Psoas muscle (tissue), 8 donors: ENCODE data around the gene FAM53C. TPM values are rescaled to one million over a fixed set of nuclear protein-coding genes. Genes with fewer than 3 reads are reported as not detected.
A peak's percentile ranks its signal among the peaks of the same experiment; 100 is the strongest.
"Not testable (repeated sequence)": the region's sequence is repeated elsewhere in the genome, so short reads cannot be mapped to it uniquely, and the experiment has no call there.

Experiments used
- ATAC-seq, 4 donors: fragments of 200-7000 bp; cut with Tn5 transposase; one replicate each; pipeline ENCODE4 v1.9.1; 2020; ENCODE audit warnings: moderate library complexity in 3 of 4, mild to moderate bottlenecking in 2 of 4
- DNase-seq, 2 donors: peaks; one replicate each; pipeline ENCODE4 v3.0.0-alpha.2; 2020
- H3K27ac ChIP-seq: fragments of 200-600 bp; one replicate; pipeline ENCODE4 v1.8.0; 2022
- H3K27me3 ChIP-seq, 3 donors: fragments of 200-600 bp in 1 of 3; one replicate each; pipeline versions ENCODE4 v1.6.1 to v1.8.0; 2013 to 2022; ENCODE audit warnings: low read length in 2 of 3, mild to moderate bottlenecking in 2 of 3, moderate library complexity in 1 of 3; ENCODE audit not compliant: insufficient read depth in 3 of 3
- H3K36me3 ChIP-seq, 2 donors: fragments of 200-600 bp in 1 of 2; one replicate each; pipeline versions ENCODE4 v1.6.1 to v1.8.0; 2013 to 2022; ENCODE audit warnings: low read depth in 1 of 2, mild to moderate bottlenecking in 1 of 2, moderate library complexity in 1 of 2; ENCODE audit not compliant: insufficient read depth in 1 of 2
- H3K4me1 ChIP-seq: fragments of 200-600 bp; one replicate; pipeline ENCODE4 v1.8.0; 2022
- H3K4me3 ChIP-seq: fragments of 200-600 bp; one replicate; pipeline ENCODE4 v1.8.0; 2022; ENCODE audit warnings: mild to moderate bottlenecking
- H3K9me3 ChIP-seq: fragments of 200-600 bp; one replicate; pipeline ENCODE4 v1.8.0; 2022
- CTCF ChIP-seq: fragments of 200-600 bp; IDR thresholded peaks from one replicate; pipeline ENCODE4 v1.8.0; 2022; ENCODE audit warnings: antibody characterized with exemption
- WGBS, 3 donors: extraction: QIAGEN DNeasy Blood & Tissue Kit; methylation state at CpG; one replicate each; pipeline versions ENCODE4 v1.1.6 to v1.1.7; 2013; 5-methylcytosine and 5-hydroxymethylcytosine counted together
- intact Hi-C, 2 donors: fragments of 100-400 bp; cut with DNase I; formaldehyde crosslinking; loops; one replicate each; pipeline versions ENCODE4 v1.11.0 to v1.14.2; 2022
- polyA plus RNA-seq, 3 donors: library from polyadenylated mRNA; stranded (reverse); fragments of 200-250 nt; gene quantifications; one replicate each; pipeline ENCODE4 v1.2.3, GENCODE V29; 2013
- total RNA-seq, 4 donors: library from RNA; stranded (reverse); fragmentation: NEBNext Ultra II Directional in 2 of 4; extraction: Animal tissue kit (Norgen Biotek cat#: 25700) in 2 of 4; gene quantifications; one replicate each; pipeline versions ENCODE4 v1.2.1 to v1.2.4, GENCODE V29; 2021 to 2023
- donor health status: healthy with polysubstance abuse.
- donor health status: DM: no; HTN: no; CAD: no; lungs with moderate emphysema.
- donor health status: Bipolar disorder and iron deficiency.
- donor health status: healthy.
- donor health status: DM: yes; HTN: yes; CAD: no.
- donor health status: DM: no; HTN: no; CAD: no.
- donor health status: DM: no; HTN: no; CAD: no.
- donor health status: DM: yes; HTN: yes; CAD: no.

The FAM53C gene
- total and polyA plus RNA-seq, 7 donors, result 10.8 to 57.6 (median 36.0) TPM

DNA sequence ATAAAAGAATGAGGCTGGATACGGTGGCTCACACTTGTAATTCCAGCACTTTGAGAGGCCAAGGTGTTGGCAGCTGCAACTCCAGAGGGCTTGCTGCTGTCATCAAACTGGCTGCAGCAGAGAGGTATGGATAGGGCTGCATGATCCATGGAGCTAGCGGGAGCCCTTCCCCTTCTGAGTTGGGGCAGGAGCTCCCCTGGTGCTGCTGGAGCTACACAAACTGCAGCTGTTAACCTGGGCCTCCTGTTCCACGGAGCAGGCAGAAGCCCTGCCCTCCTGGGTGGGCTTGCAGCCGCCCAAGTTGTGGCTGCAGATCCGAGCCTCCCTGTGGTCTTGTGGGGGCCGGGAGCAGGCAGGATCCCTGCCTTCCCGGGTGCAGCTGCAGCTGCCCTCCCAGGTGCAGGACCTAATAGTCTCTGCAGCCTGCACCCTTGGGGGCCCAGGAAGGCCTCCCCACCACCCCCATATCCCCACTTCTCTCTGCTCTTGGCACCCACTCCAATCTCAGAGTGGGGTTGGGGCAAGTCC is 22.3 kb upstream of the FAM53C start:
- intact Hi-C loops, result no loop called here

DNA sequence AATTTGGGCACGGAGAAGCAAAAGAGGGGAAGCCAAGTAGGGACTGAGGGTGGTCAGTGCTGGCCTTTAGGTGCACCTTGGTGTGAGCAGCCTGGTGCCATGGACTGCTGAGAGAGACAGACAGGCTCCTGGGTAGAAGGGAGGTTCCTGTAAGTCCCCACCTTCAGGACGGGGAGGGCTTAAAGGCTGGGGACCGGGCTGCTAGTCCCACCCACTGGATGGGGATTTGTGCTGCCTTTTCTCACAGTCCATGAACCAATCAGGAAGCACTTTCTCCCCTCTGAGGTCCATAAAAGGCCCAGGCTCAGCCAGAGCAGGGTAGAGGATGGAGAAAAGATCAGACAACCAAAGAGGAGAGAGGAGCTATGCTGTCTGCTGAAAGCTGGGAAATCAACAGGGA is 21.7 kb upstream of the FAM53C start:
- DNase-seq, result no peak
- WGBS, 3 donors, result 76 to 86% (median 86%) methylated on average over 3 of the region's 3 CpGs
- no peaks in the 10 kb centered on the region for H3K36me3 ChIP-seq
- no peaks in the 10 kb centered on the region for H3K9me3 ChIP-seq
- no peak overlapping the region for H3K27ac ChIP-seq
- no peaks in the 10 kb centered on the region for H3K27me3 ChIP-seq
- TF ChIP-seq CTCF, result no peak
- no peaks in the 10 kb centered on the region for H3K4me1 ChIP-seq
- intact Hi-C loops, result no loop called here
- ATAC-seq, result no peak
- H3K4me3 ChIP-seq, result no peak overlapping the region

More for the DNA sequence above, 22.3 kb upstream of the FAM53C start:
- Histone ChIP-seq H3K9me3 (no peaks in the 10 kb centered on the region), H3K27ac (no peak overlapping the region), H3K36me3 (no peaks in the 10 kb centered on the region), H3K27me3 (no peaks in the 10 kb centered on the region), H3K4me1 (no peaks in the 10 kb centered on the region), H3K4me3 (no peak overlapping the region)
- WGBS, 3 donors, result 86 to 88% (median 86%) methylated on average over 6 to 7 of the region's 7 CpGs
- no peak for TF ChIP-seq CTCF
- no peak for ATAC-seq
- DNase-seq, result no peak

DNA sequence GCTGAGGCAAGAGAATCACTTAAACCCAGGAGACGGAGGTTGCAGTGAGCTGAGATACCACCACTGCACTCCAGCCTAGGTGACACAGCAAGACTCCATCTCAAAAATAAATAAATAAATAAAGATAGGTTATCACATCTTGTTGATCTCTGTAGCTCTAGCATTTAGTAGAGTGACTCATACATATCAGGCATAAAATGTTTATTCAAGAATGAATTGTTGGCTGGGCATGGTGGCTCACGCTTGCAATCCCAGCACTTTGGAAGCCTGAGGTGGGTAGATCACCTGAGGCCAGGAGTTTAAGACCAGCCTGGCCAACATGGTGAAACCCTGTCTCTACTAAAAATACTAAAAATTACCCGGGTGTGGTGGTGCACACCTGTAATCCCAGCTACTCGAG is 19.9 kb upstream of the FAM53C start:
- H3K4me1 ChIP-seq, DNase-seq, H3K27me3 ChIP-seq, ATAC-seq, H3K36me3 ChIP-seq, H3K4me3 ChIP-seq, H3K27ac ChIP-seq, intact Hi-C loops, H3K9me3 ChIP-seq: not testable (repeated sequence)
- 96 to 100% (median 97%) methylated on average over 4 of the region's 4 CpGs for WGBS, 3 donors

GRCh38 chr5:138330813-138331448 is 7.1 kb upstream of the FAM53C start:
- Histone ChIP-seq H3K4me1 (peaks cover 4% of the 10 kb centered on the region), H3K36me3 (no peaks in the 10 kb centered on the region), H3K4me3 (peak overlapping the region; percentile 68), H3K27ac (no peak overlapping the region), H3K27me3 (no peaks in the 10 kb centered on the region), H3K9me3 (no peaks in the 10 kb centered on the region)
- WGBS, 3 donors, result 5% methylated on average over 12 of the region's 12 CpGs
- TF ChIP-seq CTCF, result no peak
- ATAC-seq (no peak), DNase-seq (no peak)
- intact Hi-C loops, result no loop called here

DNA sequence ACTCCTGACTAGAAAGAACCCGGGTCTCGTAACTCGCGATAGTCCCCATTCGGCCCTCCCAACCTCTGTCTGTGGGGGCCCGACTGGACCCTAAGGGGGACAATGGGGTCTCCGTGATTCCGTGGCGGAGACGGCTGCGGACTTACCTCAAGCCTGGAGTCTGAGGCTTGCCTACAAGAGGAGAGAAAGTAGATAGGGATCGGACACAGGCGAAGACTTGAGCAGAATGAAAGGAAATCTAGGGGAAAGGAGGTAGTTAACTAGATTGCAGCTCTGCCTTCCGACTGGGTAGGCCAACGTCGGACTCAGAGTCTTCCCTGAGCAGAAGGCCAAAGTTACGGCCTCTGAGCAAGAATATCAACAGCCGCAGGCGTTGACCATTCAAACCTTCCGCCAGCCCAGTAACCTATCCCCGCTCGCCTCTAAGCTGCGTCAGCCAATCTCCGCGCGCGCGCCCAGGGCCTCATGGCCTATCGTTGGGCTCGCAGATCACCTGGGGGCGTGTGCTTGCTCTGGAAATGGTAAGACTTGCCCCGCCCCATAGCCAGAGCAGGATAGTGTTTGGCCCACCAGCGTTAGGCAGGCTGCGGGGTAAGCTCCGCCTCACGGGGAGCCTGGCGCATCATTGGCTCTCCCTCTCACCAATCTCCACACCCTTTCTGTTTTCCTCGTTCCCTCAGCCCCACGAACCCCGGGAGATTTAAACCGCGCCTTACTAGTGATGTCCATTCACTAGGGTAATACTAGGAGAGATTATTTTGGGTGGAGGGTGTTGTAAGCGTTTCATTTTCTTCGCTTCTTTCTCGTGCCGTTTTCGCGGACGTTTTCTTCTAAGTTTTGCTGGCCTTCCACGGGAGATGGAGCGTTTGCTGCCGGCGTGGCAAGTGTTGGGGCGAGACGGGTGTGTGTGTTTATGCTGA is 6.4 kb upstream of the FAM53C start, which contains the start of gene CDC25C:
CDC25C (minus strand) TSS at position 356 of the 920 bp plus-strand sequence. CDS start 624 bp downstream, outside the sequence.
- intact Hi-C loops, result no loop called here
- Histone ChIP-seq H3K4me1 (peaks cover 4% of the 10 kb centered on the region), H3K9me3 (no peaks in the 10 kb centered on the region), H3K27me3 (no peaks in the 10 kb centered on the region), H3K4me3 (peak within 1 kb of the TSS; percentile 68), H3K27ac (no peak within 1 kb of the TSS), H3K36me3 (no peaks in the 10 kb centered on the region)
- ATAC-seq, result peak; percentile 100
- 0 to 1% (median 1%) methylated on average over 52 to 55 of the region's 55 CpGs for WGBS, 3 donors
- peak; percentile 98 for DNase-seq
- no peak for TF ChIP-seq CTCF
